Right lung (tissue), 5 donors: ENCODE data around the gene MYL5. TPM values are rescaled to one million over a fixed set of nuclear protein-coding genes. Genes with fewer than 3 reads are reported as not detected.
"Not testable (repeated sequence)": the region's sequence is repeated elsewhere in the genome, so short reads cannot be mapped to it uniquely, and the experiment has no call there.

Experiments used
- DNase-seq, 2 donors: peaks; one replicate each; pipeline ENCODE4 v3.0.0-alpha.2; 2013
- polyA plus RNA-seq, 5 donors: library from polyadenylated mRNA; unstranded; fragments of 120-200 nt; gene quantifications; one replicate each; pipeline versions ENCODE4 v1.2.1 to v1.2.3, GENCODE V29; 2013; ENCODE audit warnings: inconsistent platforms in 1 of 5, low replicate concordance in 1 of 5; ENCODE audit not compliant: insufficient read length in 5 of 5, insufficient read depth in 1 of 5

MYL5 gene
- polyA plus RNA-seq, 5 donors: 16.7 to 56.3 (median 17.4) TPM

DNA sequence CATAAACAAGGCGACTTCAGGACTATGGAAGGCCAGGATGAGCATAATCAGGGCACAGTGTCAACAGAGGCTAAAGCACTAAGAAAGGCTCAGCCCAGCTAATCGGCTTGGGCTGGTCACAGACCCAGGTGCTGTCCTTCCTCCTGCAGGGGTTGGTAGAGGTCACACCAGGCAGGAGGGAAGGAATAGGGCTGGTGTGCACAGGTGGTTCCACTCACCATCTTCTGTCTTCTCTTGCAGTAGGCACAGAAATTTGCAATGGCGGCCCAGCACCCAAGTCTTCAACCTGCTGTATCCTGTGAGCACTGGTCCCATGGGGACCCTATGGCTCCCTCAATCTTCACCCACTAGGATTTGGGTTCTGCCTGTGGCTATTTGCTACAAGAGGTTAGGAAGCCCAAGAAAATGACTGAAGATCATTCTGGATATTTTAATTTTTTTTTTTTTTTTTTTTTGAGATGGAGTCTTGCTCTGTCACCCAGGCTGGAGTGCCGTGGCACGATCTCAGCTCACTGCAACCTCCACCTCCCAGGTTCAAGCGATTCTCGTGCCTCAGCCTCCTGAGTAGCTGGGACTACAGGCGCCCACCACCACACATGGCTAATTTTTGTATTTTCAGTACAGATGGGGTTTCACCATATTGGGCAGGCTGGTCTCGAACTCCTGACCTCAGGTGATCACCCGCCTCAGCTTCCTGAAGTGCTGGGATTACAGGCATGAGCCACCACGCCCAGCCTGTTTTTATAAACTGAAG is 4.4 kb upstream of the MYL5 start:
- DNase-seq: not testable (repeated sequence)

DNA sequence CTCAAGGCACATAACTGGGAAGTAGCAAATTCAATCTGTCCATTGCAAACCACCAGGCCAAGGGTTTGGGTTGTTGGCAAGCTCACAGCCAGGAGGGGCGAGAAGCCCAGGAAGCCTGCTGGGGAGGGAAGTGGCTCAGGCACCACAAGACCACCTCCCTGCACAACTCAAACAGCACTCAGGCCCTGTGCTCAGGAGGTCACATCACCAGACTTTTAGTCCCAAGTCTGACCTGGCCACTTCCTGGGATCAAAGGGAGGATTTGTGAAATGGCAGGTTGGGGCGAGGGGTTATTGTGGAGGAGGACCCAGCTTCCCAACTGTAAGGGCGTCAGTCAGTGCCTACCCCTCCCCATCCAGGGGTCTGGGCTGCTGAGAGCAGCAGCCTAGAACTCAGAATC is 2.6 kb upstream of the MYL5 start:
- DNase-seq: no peak

- no peak for DNase-seq
Measured at GRCh38 chr4:673349-674091, 822 bp upstream of the MYL5 start.

DNA sequence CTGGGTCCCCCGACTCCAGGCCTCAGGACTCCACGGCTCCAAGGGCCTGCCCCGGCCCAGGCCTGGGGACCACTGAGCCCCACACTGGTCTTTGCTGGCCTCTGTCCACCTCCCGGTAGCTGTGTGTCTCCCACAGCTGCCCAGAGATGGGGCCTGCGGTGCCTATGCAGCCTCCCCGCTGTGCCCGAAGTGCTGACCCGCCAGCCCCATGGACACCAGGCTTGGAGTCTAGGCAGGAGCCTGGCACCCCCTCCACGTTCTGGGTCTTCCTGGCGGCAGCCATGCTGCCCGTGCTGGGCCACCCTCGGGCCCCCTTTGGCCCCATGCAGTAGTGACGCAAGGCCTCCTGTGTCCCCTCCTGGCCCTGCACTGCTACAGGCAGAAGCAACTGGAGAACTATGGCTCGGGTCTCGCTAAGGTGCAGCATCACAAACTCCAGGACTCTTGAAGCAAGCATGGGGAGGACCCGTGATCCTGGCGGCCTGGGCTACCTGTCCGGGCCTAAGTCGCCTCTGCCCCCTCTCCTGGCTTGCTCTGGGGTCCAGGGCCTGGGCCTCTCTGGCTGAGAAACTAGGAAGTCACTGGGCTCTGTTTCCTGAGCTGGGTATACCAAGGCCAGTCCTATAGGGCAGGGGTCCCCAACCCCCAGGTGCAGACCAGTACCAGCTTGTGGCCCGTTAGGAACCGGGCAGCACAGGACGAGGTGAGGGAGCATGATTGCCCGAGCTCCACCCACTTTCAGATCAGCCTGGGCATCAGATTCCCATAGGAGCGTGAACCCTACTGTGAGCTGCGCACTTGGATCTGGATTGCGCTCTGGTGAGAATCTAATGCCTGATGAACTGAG is 917 bp downstream of the MYL5 start:
- DNase-seq: no peak

DNA sequence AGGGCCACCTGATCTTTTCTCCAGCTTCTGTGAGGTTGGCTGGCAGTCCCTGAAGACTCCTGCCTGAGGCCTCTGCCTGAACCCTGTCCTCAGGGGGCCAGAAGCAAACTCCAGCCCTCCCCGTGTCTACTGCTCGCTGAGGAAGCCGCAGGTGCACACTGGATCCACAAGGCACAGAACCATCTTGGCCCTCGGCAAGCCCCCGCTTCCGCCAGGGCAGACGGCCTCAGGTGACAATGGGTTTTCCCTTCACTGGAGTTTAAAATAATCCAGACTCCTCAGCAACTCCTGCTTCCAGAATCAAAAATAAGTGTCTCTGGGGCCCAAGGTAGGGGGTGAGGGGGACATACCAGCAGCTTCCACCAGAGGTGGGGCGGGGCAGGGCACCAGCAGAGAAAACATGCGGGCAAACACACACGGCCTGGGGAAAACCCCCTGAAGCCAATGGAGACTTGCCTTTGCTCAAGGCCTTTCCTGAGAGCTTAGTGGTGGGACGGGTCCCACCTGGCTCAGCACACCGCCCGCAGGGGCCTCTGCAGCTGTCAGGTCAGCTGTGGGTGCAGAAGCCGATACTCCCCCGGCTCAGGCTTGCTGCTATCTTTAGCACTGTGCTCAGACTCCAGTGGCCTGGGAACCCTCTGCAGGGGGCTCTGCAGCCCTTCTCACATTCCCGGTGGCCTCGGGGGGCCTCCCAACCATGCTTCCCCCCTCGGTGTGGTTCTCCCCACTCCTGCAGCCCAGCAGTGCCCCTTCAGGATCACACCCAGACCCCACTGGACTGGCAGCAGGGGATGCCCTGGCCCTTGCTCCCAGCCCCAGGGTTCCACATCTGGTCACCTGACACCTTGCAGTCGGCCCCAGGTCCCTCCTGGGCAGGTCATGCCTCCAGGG is 1.9 kb downstream of the MYL5 start:
- no peak for DNase-seq

- DNase-seq: no peak
Measured at GRCh38 chr4:676871-677235, 2.5 kb downstream of the MYL5 start.

DNA sequence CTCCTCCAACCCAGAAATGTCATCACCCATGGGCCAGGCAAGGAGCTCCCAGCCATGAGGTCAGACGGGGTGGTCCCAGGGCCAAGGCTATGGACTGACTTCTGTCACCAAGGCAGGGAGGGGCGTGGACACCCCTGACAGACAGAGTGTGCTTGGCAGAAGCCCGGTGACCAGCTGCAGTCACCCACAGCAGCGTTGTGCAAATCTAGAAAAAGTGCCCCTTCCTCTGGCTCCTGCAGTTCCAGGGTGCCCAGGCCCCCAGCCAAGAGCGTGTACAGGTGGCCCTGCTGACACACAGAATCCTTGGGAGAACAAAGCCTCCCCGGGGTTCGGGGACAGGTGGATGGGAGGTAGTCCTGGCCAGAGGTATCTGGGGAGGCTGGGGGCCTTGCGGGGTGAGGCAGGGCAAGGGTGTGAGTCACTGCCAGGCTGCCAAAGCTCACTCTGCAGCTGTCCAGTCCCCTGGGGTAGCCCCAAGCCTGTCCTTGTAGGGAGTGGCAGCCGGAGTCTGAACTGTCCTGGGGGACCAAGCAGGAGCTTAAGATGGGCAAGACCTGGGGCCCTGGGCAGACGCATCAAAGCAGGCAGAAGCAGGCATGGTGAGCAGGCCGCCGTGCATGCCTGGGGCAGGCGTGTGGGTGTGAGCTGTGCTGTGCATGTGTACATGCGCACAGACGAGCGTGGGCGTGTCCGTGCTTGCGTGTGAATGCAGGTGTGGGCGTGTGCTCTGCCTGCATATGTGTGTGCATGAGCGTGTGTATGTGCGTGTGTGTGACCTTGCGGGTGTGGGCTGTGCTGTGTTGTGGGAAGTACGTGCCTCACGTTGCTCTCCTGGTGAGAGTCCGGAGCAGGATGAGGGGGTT is 3.3 kb downstream of the MYL5 start:
- no peak for DNase-seq

- DNase-seq: no peak
Measured at GRCh38 chr4:678331-679103, 4.2 kb downstream of the MYL5 start.

DNA sequence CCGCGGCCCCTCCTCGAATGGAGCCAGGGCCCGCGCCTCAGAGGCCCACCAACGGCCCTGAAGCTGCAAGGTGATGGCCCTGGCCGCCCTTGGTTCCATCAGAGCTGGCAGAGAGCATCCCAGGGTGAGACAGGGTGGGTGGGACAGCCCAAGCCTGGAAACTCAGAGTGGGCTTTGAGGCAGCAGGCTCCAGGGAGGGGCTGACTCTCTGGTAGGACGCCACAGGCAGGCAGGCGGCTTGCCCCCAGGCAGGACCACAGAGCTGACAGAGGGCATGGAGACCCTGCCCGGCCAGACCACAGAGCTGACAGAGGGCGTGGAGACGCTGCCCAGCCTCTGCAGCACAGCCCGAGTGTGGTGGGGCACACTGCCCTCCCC is 4.8 kb downstream of the MYL5 start:
- DNase-seq: no peak

GRCh38 chr4:679629-680028 is 5.3 kb downstream of the MYL5 start:
- no peak for DNase-seq

DNA sequence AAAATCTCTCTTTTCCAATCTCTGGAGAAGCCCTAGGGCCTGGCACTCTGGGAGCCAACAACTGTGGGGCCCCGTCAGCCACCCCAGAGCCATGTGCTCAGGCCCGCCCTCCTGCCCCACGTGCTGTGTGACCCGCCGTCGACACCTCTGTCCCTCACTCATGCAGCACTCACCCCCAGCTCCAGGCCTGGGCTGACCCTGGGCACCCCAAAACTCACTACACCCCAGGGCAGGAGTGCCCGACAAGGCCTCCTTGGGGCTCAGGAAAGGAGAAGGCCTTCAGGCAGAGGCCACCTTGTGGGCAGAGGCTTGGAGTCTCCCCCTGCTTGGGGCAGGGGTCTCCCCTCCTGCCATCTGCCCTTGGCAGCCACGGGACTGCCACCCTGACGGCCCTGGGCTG is 5.7 kb downstream of the MYL5 start:
- no peak for DNase-seq

DNA sequence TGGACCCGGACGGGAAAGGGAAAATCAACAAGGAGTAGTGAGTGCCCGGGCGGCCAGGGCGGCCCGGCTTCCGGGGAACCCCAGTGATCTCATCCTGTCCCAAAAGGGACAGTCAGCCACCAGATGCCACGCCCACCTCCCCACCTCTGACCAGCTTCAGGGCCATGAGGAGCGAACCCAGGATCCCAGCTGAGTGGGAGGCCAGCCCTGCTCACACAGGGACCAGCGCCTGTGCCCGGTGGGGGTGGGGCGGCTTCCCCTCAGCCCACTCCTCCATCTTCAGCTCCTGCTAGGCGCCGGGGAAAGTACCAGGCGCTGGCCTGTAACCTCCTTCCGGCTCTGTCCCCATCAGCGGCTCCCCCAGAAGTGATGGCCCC is 6.2 kb downstream of the MYL5 start:
- DNase-seq: no peak

DNA sequence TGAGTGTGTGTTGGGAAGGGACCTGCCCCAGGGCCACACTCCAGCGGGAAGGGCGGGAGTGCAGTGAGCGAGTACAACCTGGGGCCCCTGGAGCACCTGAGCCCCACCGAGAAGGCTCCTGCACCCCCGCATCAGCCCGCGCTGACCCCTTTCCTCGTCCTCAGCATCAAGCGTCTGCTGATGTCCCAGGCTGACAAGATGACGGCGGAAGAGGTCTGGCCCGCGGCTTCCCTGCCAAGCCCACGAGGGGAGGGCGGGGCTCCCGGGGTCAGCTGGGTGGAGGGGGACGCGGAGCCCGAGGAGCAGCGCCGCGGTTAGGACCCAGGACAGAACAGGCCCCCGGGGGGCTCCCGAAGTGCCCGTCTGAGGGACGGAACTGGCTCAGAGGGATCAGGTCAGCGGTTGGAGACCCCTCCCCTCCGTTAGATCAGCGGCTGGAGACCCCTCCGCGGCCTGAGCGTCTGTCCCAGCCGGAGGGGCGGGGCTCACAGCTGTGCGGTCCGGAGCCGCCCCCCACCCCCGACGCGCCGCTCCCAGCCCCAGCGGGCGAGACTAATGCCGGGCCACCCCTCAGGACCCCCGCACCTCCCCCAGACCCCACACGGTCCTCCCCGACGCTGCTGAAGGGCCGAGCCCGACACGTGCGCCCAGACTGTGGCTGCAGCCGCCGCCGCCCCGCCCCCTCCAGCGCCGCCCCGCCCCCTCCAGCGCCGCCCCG is 6.7 kb downstream of the MYL5 start:
- no peak for DNase-seq

- no peak for DNase-seq
Measured at GRCh38 chr4:681736-682451, 7.6 kb downstream of the MYL5 start.

DNA sequence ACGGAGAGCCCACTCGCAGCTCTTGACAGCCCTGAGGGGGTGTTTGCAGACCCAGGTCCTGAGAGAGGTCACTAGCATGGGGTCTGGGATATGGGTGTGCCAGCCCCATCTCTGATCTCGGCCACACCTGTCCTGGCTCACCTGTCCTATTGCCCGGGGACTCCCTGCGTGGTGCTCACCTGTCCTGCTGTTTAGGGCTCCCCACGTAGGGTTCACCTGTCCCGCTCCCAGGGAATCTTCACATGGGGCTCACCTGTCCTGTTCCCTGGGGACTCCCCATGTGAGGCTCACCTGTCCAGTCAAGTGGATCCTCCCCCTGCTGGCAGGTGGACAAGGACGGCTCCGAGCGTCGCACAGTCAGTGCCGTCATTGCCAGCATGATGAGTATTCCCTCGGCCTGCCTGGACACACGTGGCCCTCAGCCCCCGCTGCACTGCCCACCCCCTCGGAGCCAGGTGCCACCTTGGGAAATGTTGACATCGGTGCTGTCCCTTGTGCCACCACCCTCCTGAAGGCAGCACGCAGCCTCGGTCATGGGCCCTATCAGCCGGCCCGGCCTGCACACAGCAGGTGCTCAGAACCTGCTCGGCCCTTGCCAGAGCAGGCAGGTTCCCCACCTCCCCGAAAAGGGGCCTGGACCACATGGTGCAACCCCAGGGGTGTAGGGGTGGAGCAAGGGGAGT is 8.3 kb downstream of the MYL5 start:
- no peak for DNase-seq

DNA sequence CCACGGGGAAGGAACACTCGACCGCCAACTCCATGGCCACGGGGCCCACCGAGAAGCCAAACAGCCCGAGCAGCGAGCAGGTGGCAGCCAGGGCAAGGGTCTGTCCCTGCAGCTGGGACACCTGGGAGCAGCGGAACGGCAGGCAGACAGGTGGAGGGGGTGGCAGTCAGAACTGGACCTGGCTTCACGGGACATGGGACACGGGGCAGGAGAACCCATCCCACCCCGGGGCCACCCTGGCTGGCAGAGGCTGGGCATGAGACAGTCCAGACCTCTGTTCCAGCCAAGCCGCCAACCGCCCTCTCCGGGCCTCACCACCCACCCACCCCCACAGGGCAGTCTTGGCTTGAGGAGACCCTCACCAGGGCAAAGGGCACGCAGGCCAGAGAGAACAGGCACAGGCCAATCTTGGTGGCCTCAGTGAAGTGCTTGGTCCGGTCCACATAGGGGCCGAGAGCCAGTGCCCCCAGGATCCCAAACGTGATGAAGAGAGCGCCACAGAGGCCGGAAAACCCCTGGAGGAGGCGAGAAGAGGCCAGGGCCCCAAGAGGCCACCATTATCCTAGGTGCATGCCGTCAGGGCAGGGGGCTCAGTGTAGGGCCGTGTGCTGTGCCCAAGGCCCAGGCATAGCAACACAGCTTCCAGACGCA is 9.0 kb downstream of the MYL5 start:
- no peak for DNase-seq

- DNase-seq: no peak
Measured at GRCh38 chr4:683982-684622, 9.8 kb downstream of the MYL5 start.
